DND-41 (cell line): ENCODE data around the gene ALG1.

Experiments
- ATAC-seq: fragments of 200-7000 bp; cut with Tn5 transposase; 3 replicates; pipeline ENCODE4 v1.9.1; 2021; ENCODE audit warnings: low read depth; ENCODE audit not compliant: insufficient read depth
- DNase-seq: peaks from one replicate; pipeline ENCODE4 v3.0.0-alpha.2; 2020
- H2AFZ ChIP-seq: 2 replicates; pipeline ENCODE4 v1.6.0; 2012; ENCODE audit warnings: low read depth, low read length
- H3K27ac ChIP-seq: 2 replicates; pipeline ENCODE4 v1.5.1; 2012; ENCODE audit warnings: low read length, inconsistent platforms
- H3K27me3 ChIP-seq: fragments of 200-600 bp; sonication (generic); 2 replicates; pipeline ENCODE4 v1.6.0; 2012; ENCODE audit warnings: low read length, mild to moderate bottlenecking, inconsistent platforms; ENCODE audit not compliant: insufficient read depth, poor library complexity
- H3K36me3 ChIP-seq: 2 replicates; pipeline ENCODE4 v1.5.1; 2012; ENCODE audit warnings: low read length, inconsistent platforms; ENCODE audit not compliant: insufficient read depth
- H3K4me1 ChIP-seq: 2 replicates; pipeline ENCODE4 v1.5.1; 2012; ENCODE audit warnings: mild to moderate bottlenecking, low read length; ENCODE audit not compliant: insufficient read depth
- H3K4me2 ChIP-seq: 2 replicates; pipeline ENCODE4 v1.6.0; 2012; ENCODE audit warnings: mild to moderate bottlenecking, moderate library complexity, low read length, inconsistent platforms; ENCODE audit not compliant: insufficient read depth
- H3K4me3 ChIP-seq, 2 experiments: fragments of 200-600 bp in 1 of 2; shearing (Covaris generic) in 1 of 2; 2 replicates each; pipeline ENCODE4 v1.5.1; 2012 to 2016; ENCODE audit warnings: inconsistent platforms in 2 of 2, low read length in 2 of 2, mild to moderate bottlenecking in 2 of 2, low read depth in 1 of 2, moderate library complexity in 1 of 2
- H3K79me2 ChIP-seq: 2 replicates; pipeline ENCODE4 v1.6.0; 2012; ENCODE audit warnings: low read length, inconsistent platforms; ENCODE audit not compliant: insufficient read depth
- H3K9ac ChIP-seq: 2 replicates; pipeline ENCODE4 v1.6.0; 2012; ENCODE audit warnings: low read depth, mild to moderate bottlenecking, inconsistent platforms, low read length, moderate library complexity
- H3K9me3 ChIP-seq: 2 replicates; pipeline ENCODE4 v1.5.1; 2012; ENCODE audit warnings: low read length, moderate library complexity, mild to moderate bottlenecking, inconsistent platforms; ENCODE audit not compliant: insufficient read depth, severe bottlenecking
- H4K20me1 ChIP-seq: 2 replicates; pipeline ENCODE4 v1.6.0; 2012; ENCODE audit warnings: low read length; ENCODE audit not compliant: insufficient read depth
- EZH2 ChIP-seq: IDR thresholded peaks from 3 replicates; pipeline ENCODE4 v1.6.1; 2012; ENCODE audit warnings: borderline replicate concordance, low read depth, mild to moderate bottlenecking, moderate library complexity, low read length, inconsistent platforms; ENCODE audit not compliant: severe bottlenecking
- TF ChIP-seq, protein P1 (sequence below): IDR thresholded peaks from 2 replicates; pipeline ENCODE4 v1.5.1; 2012; ENCODE audit warnings: borderline replicate concordance, low read length, moderate library complexity, mild to moderate bottlenecking; ENCODE audit not compliant: poor library complexity, severe bottlenecking; ENCODE audit errors: extremely low read depth

Gene ALG1

GRCh38 chr16:5056352-5056751, 15.3 kb upstream of the ALG1 start:
- peak; percentile 43 for DNase-seq

GRCh38 chr16:5058476-5058875, 13.2 kb upstream of the ALG1 start:
- DNase-seq, result no peak
- Histone ChIP-seq H3K4me3 (no peak overlapping the region), H3K79me2 (no peaks in the 10 kb centered on the region), H2AFZ (no peak overlapping the region), H3K27me3 (no peaks in the 10 kb centered on the region), H3K4me2 (no peak overlapping the region), H3K27ac (no peak overlapping the region), H4K20me1 (no peaks in the 10 kb centered on the region), H3K4me1 (no peaks in the 10 kb centered on the region), H3K9ac (no peak overlapping the region), H3K36me3 (no peaks in the 10 kb centered on the region), H3K9me3 (no peaks in the 10 kb centered on the region)
- ATAC-seq, result no peak
- no peak for TF ChIP-seq EZH2
- TF ChIP-seq, protein P1, sequence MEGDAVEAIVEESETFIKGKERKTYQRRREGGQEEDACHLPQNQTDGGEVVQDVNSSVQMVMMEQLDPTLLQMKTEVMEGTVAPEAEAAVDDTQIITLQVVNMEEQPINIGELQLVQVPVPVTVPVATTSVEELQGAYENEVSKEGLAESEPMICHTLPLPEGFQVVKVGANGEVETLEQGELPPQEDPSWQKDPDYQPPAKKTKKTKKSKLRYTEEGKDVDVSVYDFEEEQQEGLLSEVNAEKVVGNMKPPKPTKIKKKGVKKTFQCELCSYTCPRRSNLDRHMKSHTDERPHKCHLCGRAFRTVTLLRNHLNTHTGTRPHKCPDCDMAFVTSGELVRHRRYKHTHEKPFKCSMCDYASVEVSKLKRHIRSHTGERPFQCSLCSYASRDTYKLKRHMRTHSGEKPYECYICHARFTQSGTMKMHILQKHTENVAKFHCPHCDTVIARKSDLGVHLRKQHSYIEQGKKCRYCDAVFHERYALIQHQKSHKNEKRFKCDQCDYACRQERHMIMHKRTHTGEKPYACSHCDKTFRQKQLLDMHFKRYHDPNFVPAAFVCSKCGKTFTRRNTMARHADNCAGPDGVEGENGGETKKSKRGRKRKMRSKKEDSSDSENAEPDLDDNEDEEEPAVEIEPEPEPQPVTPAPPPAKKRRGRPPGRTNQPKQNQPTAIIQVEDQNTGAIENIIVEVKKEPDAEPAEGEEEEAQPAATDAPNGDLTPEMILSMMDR, result no peak

More at GRCh38 chr16:5056352-5056751, 15.3 kb upstream of the ALG1 start:
- Histone ChIP-seq H3K9ac (no peak overlapping the region), H3K27ac (no peak overlapping the region), H3K4me3 (no peak overlapping the region), H4K20me1 (no peaks in the 10 kb centered on the region), H3K27me3 (no peaks in the 10 kb centered on the region), H3K36me3 (no peaks in the 10 kb centered on the region), H2AFZ (no peak overlapping the region), H3K79me2 (no peaks in the 10 kb centered on the region), H3K4me2 (no peak overlapping the region), H3K4me1 (no peaks in the 10 kb centered on the region), H3K9me3 (no peaks in the 10 kb centered on the region)
- ATAC-seq, result peak; percentile 76
- TF ChIP-seq, protein P1, result peak; percentile 60
- TF ChIP-seq EZH2, result no peak

- H3K27ac ChIP-seq, result no peak overlapping the region
- no peak overlapping the region for H3K4me2 ChIP-seq
- TF ChIP-seq, protein P1, result no peak
- TF ChIP-seq EZH2, result no peak
- no peak overlapping the region for H2AFZ ChIP-seq
- no peaks in the 10 kb centered on the region for H3K79me2 ChIP-seq
- ATAC-seq, result no peak
- no peak overlapping the region for H3K9ac ChIP-seq
- no peaks in the 10 kb centered on the region for H3K36me3 ChIP-seq
- DNase-seq, result no peak
- no peaks in the 10 kb centered on the region for H3K4me1 ChIP-seq
- no peak overlapping the region for H3K4me3 ChIP-seq
- H4K20me1 ChIP-seq, result no peaks in the 10 kb centered on the region
- H3K9me3 ChIP-seq, result no peaks in the 10 kb centered on the region
- peaks cover 3% of the 10 kb centered on the region for H3K27me3 ChIP-seq
Measured at GRCh38 chr16:5059386-5060072, 12.1 kb upstream of the ALG1 start.
